AG08396 (cell line): ENCODE measurements around the gene PHF12.

Experiments used
- DNase-seq: peaks from one replicate; pipeline ENCODE4 v3.0.0; 2012; ENCODE audit warnings: low spot score, mixed read lengths

Gene PHF12

GRCh38 chr17:28857905-28858800 lies 93.2 kb downstream of the PHF12 start:
- no peak for DNase-seq

- DNase-seq, result no peak
These were observed 95.2 kb downstream of the PHF12 start for GRCh38 chr17:28856028-28856574.

GRCh38 chr17:28855336-28855679 lies 96.0 kb downstream of the PHF12 start:
- no peak for DNase-seq
